GM12891 (cell line): ENCODE measurements around the gene SNPH.

Source experiments
- PAX5 ChIP-seq: IDR thresholded peaks from 2 replicates; pipeline ENCODE4 v1.6.1; 2011; ENCODE audit warnings: low read length, moderate library complexity, mild to moderate bottlenecking; ENCODE audit not compliant: insufficient read depth, severe bottlenecking
- POLR2A ChIP-seq: IDR thresholded peaks from 2 replicates; pipeline ENCODE4 v1.6.1; 2011; ENCODE audit warnings: low read depth, low read length, control low read depth
- POLR2AphosphoS5 ChIP-seq: IDR thresholded peaks from 2 replicates; pipeline ENCODE4 v1.6.1; 2011; ENCODE audit warnings: low read depth, low read length, control low read depth
- POU2F2 ChIP-seq: IDR thresholded peaks from 2 replicates; pipeline ENCODE4 v1.6.1; 2011; ENCODE audit warnings: low read depth, mild to moderate bottlenecking, control low read depth, low read length, moderate library complexity
- SPI1 ChIP-seq: IDR thresholded peaks from 2 replicates; pipeline ENCODE4 v1.6.1; 2011; ENCODE audit warnings: low read depth, low read length, control low read depth
- TAF1 ChIP-seq: IDR thresholded peaks from 2 replicates; pipeline ENCODE4 v1.6.1; 2011; ENCODE audit warnings: low read depth, low read length, control low read depth

GRCh38 chr20:1310506-1311190 lies 44.6 kb downstream of the SNPH start:
- no peak for TF ChIP-seq POLR2A
- TF ChIP-seq POLR2AphosphoS5 = no peak
- no peak for TF ChIP-seq TAF1
- no peak for TF ChIP-seq POU2F2
- TF ChIP-seq SPI1 = no peak
- no peak for TF ChIP-seq PAX5
